ENCODE results near the gene NF1. TPM values are rescaled to one million over a fixed set of nuclear protein-coding genes. Genes with fewer than 3 reads are reported as not detected.

NF1 gene
- total RNA-seq, 1 experiment from 2014 or later, result 164 TPM

DNA sequence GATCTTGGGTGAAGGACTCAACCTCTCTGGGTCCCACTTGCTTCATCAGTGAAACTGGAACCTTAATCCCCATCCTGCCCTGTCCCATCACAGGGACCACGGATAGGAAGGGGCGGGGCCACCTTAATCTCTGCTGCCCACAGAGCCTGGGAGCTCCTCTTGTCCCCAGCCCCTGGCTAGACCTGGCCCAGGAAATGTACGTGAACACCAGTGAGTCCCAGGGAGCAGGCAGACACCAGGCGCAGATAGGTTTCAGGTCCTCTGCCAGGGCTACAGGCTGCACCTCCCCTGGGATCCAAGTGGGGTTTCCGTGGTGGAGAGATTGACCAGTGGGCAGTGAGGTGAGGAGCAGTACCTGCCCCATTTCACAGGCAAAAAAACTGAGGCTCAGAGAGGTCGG is 317.7 kb downstream of the NF1 start:
- Histone ChIP-seq H4K20me1 (ENCODE audit: insufficient read depth, low read depth, low read length) (no peaks in the 10 kb centered on the region), H2AFZ (ENCODE audit: low read length) (no peak overlapping the region), H3K27me3 (ENCODE audit: low read length) (no peaks in the 10 kb centered on the region), H3K9me3 (ENCODE audit: low read length) (no peaks in the 10 kb centered on the region), H3K36me3 (ENCODE audit: insufficient read depth, low read length) (no peaks in the 10 kb centered on the region), H3K79me2 (ENCODE audit: low read length) (no peaks in the 10 kb centered on the region), H3K9me2 (replicated peaks; ENCODE audit: insufficient read depth, low read length) (no peaks in the 10 kb centered on the region), H3K4me3 (ENCODE audit: low read length) (no peak overlapping the region), H3K4me2 (ENCODE audit: low read depth, low read length, poor library complexity, severe bottlenecking) (no peak overlapping the region), H3K27ac (ENCODE audit: low read length) (no peak overlapping the region), H3K4me1 (ENCODE audit: low read length) (peaks cover 4% of the 10 kb centered on the region; the same call in 1 of the 2 replicates), H3K9ac (ENCODE audit: low read length) (no peak overlapping the region)
- no peak for DNase-seq

DNA sequence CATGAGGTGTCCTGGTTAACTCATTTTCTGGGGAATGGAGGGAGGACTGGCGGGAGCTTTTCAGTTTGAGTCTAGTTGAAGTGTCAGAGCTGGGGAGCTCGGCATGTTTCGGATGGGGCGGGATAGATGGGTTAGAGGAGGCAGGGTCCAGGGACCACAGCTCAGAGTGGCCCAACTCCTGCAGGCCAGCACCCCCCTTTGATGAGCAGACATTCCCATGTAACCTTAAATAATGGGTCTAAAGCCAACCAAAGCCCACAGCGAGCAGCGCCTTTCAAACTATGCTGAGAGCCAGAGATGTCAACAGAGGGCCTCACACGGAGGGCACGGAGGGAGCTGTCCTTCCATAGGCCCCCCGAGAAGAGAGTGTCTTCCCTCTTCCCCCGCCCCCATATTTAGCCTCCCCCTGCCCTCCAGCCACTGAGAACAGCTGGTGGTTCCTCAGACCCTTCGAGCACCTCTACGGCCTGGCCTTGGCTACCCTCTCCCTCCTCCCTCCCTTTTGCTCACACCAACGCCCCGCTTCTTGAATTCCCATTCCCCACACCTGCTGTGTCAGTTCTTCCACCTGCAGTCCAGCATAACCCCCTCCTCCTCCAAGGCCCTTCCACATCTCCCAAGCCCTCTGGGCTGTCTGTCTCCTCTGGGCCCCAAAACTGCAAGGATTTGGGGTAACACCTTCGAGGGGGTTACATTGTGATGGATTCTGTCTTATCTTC is 318.5 kb downstream of the NF1 start:
- no peak for DNase-seq
- Histone ChIP-seq H3K9ac (ENCODE audit: low read length) (no peak overlapping the region), H3K9me3 (ENCODE audit: low read length) (no peaks in the 10 kb centered on the region), H3K4me1 (ENCODE audit: low read length) (peaks cover 4% of the 10 kb centered on the region; the same call in 1 of the 2 replicates), H3K27ac (ENCODE audit: low read length) (no peak overlapping the region), H3K36me3 (ENCODE audit: insufficient read depth, low read length) (no peaks in the 10 kb centered on the region), H3K9me2 (replicated peaks; ENCODE audit: insufficient read depth, low read length) (no peaks in the 10 kb centered on the region), H3K4me3 (ENCODE audit: low read length) (no peak overlapping the region), H4K20me1 (ENCODE audit: insufficient read depth, low read depth, low read length) (no peaks in the 10 kb centered on the region), H3K4me2 (ENCODE audit: low read depth, low read length, poor library complexity, severe bottlenecking) (no peak overlapping the region), H3K79me2 (ENCODE audit: low read length) (no peaks in the 10 kb centered on the region), H2AFZ (ENCODE audit: low read length) (no peak overlapping the region), H3K27me3 (ENCODE audit: low read length) (no peaks in the 10 kb centered on the region)

DNA sequence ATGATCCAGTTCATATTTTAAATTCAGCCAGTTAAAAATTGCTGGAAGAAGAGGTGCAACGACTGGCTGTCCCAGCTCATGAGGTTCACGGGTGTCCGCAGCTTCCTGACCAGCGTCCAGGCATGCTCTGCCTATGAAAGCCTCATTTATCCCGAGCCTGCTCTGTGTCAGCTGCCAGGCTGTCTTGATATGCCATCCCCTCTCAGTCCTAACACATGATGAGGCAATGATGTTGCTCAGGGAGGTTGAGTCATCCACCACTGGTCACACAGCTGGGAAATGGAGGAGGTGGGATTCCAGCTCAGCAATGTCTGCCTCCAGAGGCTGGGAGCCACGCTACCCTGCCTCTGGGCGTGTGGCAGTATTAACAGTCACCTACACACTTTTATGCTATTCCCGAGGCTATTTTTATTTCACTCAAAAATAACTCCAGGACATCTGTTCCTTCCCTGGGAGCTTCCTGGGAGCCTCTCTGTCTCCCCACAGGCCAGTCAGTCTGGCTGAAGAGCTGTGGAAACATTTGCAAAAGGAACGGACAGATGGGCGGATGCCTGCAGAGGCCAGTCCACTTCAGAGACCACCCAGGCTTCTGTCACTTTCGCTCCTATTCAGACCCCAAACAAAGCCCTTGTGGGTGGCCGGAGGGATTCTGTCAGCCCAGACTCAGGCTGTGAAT is 319.2 kb downstream of the NF1 start:
- no peak overlapping the region for H3K27ac ChIP-seq (ENCODE audit: low read length)
- H3K4me3 ChIP-seq (ENCODE audit: low read length), result no peak overlapping the region
- no peaks in the 10 kb centered on the region for H3K79me2 ChIP-seq (ENCODE audit: low read length)
- no peak overlapping the region for H3K4me2 ChIP-seq (ENCODE audit: low read depth, low read length, poor library complexity, severe bottlenecking)
- no peaks in the 10 kb centered on the region for H3K9me3 ChIP-seq (ENCODE audit: low read length)
- H4K20me1 ChIP-seq (ENCODE audit: insufficient read depth, low read depth, low read length), result no peaks in the 10 kb centered on the region
- no peak overlapping the region for H3K9ac ChIP-seq (ENCODE audit: low read length)
- DNase-seq, result no peak
- no peak overlapping the region for H2AFZ ChIP-seq (ENCODE audit: low read length)
- no peaks in the 10 kb centered on the region for H3K27me3 ChIP-seq (ENCODE audit: low read length)
- H3K4me1 ChIP-seq (ENCODE audit: low read length), result peaks cover 4% of the 10 kb centered on the region; the same call in 1 of the 2 replicates
- H3K36me3 ChIP-seq (ENCODE audit: insufficient read depth, low read length), result no peaks in the 10 kb centered on the region
- no peaks in the 10 kb centered on the region for H3K9me2 ChIP-seq (replicated peaks; ENCODE audit: insufficient read depth, low read length)

DNA sequence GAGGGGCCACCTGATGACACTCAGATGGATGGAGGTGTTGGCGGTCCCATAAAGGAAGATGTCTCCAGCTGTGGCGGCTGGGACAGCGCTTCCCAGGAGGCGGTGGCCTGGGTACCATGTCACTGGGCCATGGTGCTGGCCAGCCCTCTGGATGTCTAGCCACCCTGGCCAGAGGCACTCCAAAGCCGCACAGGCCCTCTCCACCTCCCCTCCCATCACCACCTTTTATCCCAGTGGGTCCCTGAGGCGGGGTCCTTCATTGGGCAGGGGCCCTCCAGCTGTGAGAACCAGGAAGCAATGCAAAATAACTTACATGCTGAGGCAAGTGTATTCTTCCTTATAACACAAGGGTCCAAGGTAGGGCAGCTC is 319.8 kb downstream of the NF1 start:
- Histone ChIP-seq H3K79me2 (ENCODE audit: low read length) (no peaks in the 10 kb centered on the region), H3K9me3 (ENCODE audit: low read length) (no peaks in the 10 kb centered on the region), H3K4me3 (ENCODE audit: low read length) (no peak overlapping the region), H2AFZ (ENCODE audit: low read length) (no peak overlapping the region), H4K20me1 (ENCODE audit: insufficient read depth, low read depth, low read length) (no peaks in the 10 kb centered on the region), H3K27me3 (ENCODE audit: low read length) (no peaks in the 10 kb centered on the region), H3K9ac (ENCODE audit: low read length) (no peak overlapping the region), H3K36me3 (ENCODE audit: insufficient read depth, low read length) (no peaks in the 10 kb centered on the region), H3K4me2 (ENCODE audit: low read depth, low read length, poor library complexity, severe bottlenecking) (no peak overlapping the region), H3K4me1 (ENCODE audit: low read length) (peaks cover 4% of the 10 kb centered on the region; the same call in 1 of the 2 replicates), H3K9me2 (replicated peaks; ENCODE audit: insufficient read depth, low read length) (no peaks in the 10 kb centered on the region), H3K27ac (ENCODE audit: low read length) (no peak overlapping the region)
- DNase-seq, result no peak

DNA sequence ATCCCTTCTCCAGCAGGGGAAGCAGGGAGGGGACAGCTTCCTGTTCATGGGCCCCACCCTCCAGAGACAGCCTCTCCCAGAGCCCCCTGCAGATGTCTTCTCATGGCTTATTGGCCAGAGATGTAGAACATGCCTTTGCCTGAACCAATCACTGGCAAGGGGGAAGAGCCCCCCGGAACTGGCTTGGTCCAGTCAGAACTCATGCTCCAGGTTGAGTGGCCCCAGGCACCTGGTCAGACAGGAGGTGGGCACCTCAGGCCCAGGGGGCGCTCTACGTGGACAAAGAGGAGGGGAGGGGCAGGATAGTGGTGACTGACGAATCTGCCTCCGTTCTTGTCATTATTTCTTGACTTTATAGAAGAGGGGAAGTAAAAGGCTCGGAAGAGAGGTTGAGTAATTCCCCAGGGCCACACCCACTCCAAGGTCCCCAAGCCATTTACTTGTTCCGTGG is 320.3 kb downstream of the NF1 start:
- H3K4me1 ChIP-seq (ENCODE audit: low read length), result peaks cover 4% of the 10 kb centered on the region; the same call in 1 of the 2 replicates
- no peak overlapping the region for H3K9ac ChIP-seq (ENCODE audit: low read length)
- H2AFZ ChIP-seq (ENCODE audit: low read length), result no peak overlapping the region
- no peaks in the 10 kb centered on the region for H3K36me3 ChIP-seq (ENCODE audit: insufficient read depth, low read length)
- DNase-seq, result no peak
- H3K9me3 ChIP-seq (ENCODE audit: low read length), result no peaks in the 10 kb centered on the region
- H3K9me2 ChIP-seq (replicated peaks; ENCODE audit: insufficient read depth, low read length), result no peaks in the 10 kb centered on the region
- H3K4me3 ChIP-seq (ENCODE audit: low read length), result no peak overlapping the region
- H3K4me2 ChIP-seq (ENCODE audit: low read depth, low read length, poor library complexity, severe bottlenecking), result no peak overlapping the region
- no peaks in the 10 kb centered on the region for H3K27me3 ChIP-seq (ENCODE audit: low read length)
- no peaks in the 10 kb centered on the region for H4K20me1 ChIP-seq (ENCODE audit: insufficient read depth, low read depth, low read length)
- no peak overlapping the region for H3K27ac ChIP-seq (ENCODE audit: low read length)
- no peaks in the 10 kb centered on the region for H3K79me2 ChIP-seq (ENCODE audit: low read length)

DNA sequence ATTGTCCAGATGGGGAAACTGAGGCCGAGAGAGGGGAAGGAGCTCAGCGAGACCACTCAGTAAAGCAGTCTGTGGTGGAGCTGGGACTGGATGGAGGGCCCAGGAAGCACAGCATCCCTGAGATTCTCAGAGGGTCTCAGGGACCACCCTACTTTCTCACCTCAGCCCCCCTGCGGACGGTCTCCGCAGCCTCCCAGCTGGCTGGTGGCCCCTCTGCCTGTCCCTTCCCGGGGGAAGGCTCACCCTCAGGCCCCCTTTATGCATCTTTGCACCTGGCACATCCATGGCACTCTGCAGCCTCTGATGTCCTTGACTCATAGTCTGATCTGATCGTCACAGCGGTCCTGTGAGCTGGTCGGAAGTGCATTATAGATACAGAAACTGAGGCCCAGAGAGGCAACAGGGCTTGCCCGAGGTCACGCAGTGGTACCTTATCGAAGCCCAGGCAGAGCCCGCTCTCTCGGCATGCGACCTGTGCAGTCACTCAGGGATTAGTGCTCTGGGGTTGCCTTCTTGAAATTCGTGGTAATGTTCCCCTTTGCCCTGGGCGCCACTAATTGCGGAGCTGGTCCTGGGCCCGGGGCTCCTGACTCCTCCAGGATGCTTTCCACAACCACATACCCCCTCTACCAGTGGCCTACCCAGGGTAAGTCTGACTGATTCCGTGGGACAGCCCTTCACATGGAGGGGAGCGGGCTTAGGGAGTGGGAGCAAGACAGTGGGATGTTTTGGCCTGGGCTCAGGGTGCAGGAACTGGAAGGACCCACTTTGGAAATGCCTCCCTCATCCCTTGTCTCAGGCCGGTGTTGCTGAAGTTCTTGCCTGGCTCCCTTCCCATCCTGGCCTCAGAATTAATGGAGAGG is 321.1 kb downstream of the NF1 start:
- Histone ChIP-seq H3K4me1 (ENCODE audit: low read length) (peaks cover 4% of the 10 kb centered on the region; the same call in 1 of the 2 replicates), H2AFZ (ENCODE audit: low read length) (no peak overlapping the region), H3K36me3 (ENCODE audit: insufficient read depth, low read length) (no peaks in the 10 kb centered on the region), H3K27me3 (ENCODE audit: low read length) (no peaks in the 10 kb centered on the region), H3K9ac (ENCODE audit: low read length) (no peak overlapping the region), H3K9me2 (replicated peaks; ENCODE audit: insufficient read depth, low read length) (no peaks in the 10 kb centered on the region), H4K20me1 (ENCODE audit: insufficient read depth, low read depth, low read length) (no peaks in the 10 kb centered on the region), H3K27ac (ENCODE audit: low read length) (no peak overlapping the region), H3K9me3 (ENCODE audit: low read length) (no peaks in the 10 kb centered on the region), H3K4me3 (ENCODE audit: low read length) (no peak overlapping the region), H3K79me2 (ENCODE audit: low read length) (no peaks in the 10 kb centered on the region), H3K4me2 (ENCODE audit: low read depth, low read length, poor library complexity, severe bottlenecking) (no peak overlapping the region)
- no peak for DNase-seq

DNA sequence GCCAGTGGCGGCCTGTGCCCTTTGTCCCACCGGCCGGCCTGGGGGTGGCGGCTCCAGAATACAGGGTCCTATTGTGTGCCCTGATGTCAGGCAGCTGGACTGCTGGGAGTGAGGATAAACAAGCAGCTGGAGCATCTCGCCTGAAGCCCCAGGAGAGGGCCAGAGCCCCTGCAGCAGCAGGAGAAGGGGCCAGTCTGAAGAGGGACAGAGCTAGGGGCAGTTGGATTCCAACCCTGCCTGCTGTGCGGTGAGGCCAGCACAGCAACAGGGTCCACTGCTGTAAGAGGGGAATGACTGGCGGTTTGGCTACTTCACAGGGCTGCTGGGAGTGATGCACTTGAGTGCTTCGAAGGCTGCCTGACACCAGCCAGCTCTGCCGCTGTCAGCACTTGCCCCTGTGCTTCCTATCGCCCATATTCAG is 321.7 kb downstream of the NF1 start:
- Histone ChIP-seq H3K4me1 (ENCODE audit: low read length) (peaks cover 4% of the 10 kb centered on the region; the same call in 1 of the 2 replicates), H3K27ac (ENCODE audit: low read length) (no peak overlapping the region), H3K9me3 (ENCODE audit: low read length) (no peaks in the 10 kb centered on the region), H3K27me3 (ENCODE audit: low read length) (no peaks in the 10 kb centered on the region), H3K4me3 (ENCODE audit: low read length) (no peak overlapping the region), H3K79me2 (ENCODE audit: low read length) (no peaks in the 10 kb centered on the region), H3K9me2 (replicated peaks; ENCODE audit: insufficient read depth, low read length) (no peaks in the 10 kb centered on the region), H2AFZ (ENCODE audit: low read length) (no peak overlapping the region), H3K4me2 (ENCODE audit: low read depth, low read length, poor library complexity, severe bottlenecking) (no peak overlapping the region), H3K9ac (ENCODE audit: low read length) (no peak overlapping the region), H4K20me1 (ENCODE audit: insufficient read depth, low read depth, low read length) (no peaks in the 10 kb centered on the region), H3K36me3 (ENCODE audit: insufficient read depth, low read length) (no peaks in the 10 kb centered on the region)
- DNase-seq, result no peak

Measured in Karpas-422 (cell line).